VCaP (cell line): ENCODE measurements around the gene GSTA4.

Experiments
- H3K27ac ChIP-seq: fragments of 450-650 bp; 2 replicates; pipeline ENCODE4 v1.5.1; 2017
- CTCF ChIP-seq: fragments of 450-650 bp; conservative IDR thresholded peaks from 2 replicates; pipeline ENCODE4 v1.5.1; 2017; ENCODE audit warnings: mild to moderate bottlenecking, moderate library complexity

Gene GSTA4

GRCh38 chr6:53014744-53015143, 19.7 kb upstream of the GSTA4 start:
- no peak overlapping the region; the same call in 1 of the 2 replicates for H3K27ac ChIP-seq
- no peak for TF ChIP-seq CTCF

GRCh38 chr6:53014063-53014462, 19.0 kb upstream of the GSTA4 start:
- no peak for TF ChIP-seq CTCF

GRCh38 chr6:53011979-53012378, 16.9 kb upstream of the GSTA4 start:
- peak overlapping the region; percentile 82 for H3K27ac ChIP-seq
- no peak for TF ChIP-seq CTCF

More at GRCh38 chr6:53014063-53014462, 19.0 kb upstream of the GSTA4 start:
- peak overlapping the region; percentile 82 for H3K27ac ChIP-seq

- TF ChIP-seq CTCF, result no peak
- peak overlapping the region; percentile 82 for H3K27ac ChIP-seq
Measured at GRCh38 chr6:53010504-53010903, 15.4 kb upstream of the GSTA4 start.

GRCh38 chr6:53009511-53009910, 14.4 kb upstream of the GSTA4 start:
- no peak for TF ChIP-seq CTCF
- no peak overlapping the region for H3K27ac ChIP-seq

- TF ChIP-seq CTCF, result no peak
- no peak overlapping the region for H3K27ac ChIP-seq
Measured at GRCh38 chr6:53009056-53009455, 14.0 kb upstream of the GSTA4 start.

- peak overlapping the region; percentile 18; the same call in 1 of the 2 replicates for H3K27ac ChIP-seq
Measured at GRCh38 chr6:53008192-53008687, 13.2 kb upstream of the GSTA4 start.

GRCh38 chr6:53005663-53006250, 10.7 kb upstream of the GSTA4 start:
- H3K27ac ChIP-seq, result no peak overlapping the region
- TF ChIP-seq CTCF, result no peak
